ENCODE measurements around the gene ADAMTS3.
"Not testable (repeated sequence)": the region's sequence is repeated elsewhere in the genome, so short reads cannot be mapped to it uniquely, and the experiment has no call there.

The ADAMTS3 gene

DNA sequence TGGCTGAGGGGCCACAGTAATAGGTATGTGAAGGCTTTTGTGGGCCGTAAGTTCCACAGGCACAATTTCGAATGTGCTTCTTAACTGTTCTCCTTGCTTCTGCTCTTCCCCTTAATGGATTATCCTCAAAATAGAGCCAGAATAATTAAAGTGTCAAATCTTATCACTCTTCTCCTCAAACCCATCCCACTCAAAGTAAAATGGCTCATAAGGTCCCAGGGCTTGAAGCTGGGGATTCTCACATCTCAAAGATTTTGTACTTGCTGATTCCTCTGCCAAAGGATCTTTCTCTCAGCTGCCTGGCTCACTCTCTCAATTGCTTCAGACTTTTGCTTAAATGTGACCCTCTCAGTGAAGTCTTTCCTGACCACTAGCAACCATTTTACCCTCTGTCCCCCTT is 16.6 kb downstream of the ADAMTS3 start:
- H3K79me2 ChIP-seq (ENCODE audit: insufficient read depth, low read depth): no peaks in the 10 kb centered on the region
- H3K36me3 ChIP-seq (ENCODE audit: insufficient read depth): no peaks in the 10 kb centered on the region
- H3K9ac ChIP-seq: no peak overlapping the region
- H4K20me1 ChIP-seq (ENCODE audit: insufficient read depth): no peaks in the 10 kb centered on the region
- H2AFZ ChIP-seq (ENCODE audit: low read depth): no peak overlapping the region
- H3K27me3 ChIP-seq (ENCODE audit: insufficient read depth, low read depth): no peaks in the 10 kb centered on the region
- no peak overlapping the region for H3K4me3 ChIP-seq (IDR thresholded peaks at IDR 0.05; ENCODE audit: insufficient read depth, low read depth, low read length)
- TF ChIP-seq, protein P1, sequence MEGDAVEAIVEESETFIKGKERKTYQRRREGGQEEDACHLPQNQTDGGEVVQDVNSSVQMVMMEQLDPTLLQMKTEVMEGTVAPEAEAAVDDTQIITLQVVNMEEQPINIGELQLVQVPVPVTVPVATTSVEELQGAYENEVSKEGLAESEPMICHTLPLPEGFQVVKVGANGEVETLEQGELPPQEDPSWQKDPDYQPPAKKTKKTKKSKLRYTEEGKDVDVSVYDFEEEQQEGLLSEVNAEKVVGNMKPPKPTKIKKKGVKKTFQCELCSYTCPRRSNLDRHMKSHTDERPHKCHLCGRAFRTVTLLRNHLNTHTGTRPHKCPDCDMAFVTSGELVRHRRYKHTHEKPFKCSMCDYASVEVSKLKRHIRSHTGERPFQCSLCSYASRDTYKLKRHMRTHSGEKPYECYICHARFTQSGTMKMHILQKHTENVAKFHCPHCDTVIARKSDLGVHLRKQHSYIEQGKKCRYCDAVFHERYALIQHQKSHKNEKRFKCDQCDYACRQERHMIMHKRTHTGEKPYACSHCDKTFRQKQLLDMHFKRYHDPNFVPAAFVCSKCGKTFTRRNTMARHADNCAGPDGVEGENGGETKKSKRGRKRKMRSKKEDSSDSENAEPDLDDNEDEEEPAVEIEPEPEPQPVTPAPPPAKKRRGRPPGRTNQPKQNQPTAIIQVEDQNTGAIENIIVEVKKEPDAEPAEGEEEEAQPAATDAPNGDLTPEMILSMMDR (conservative IDR thresholded peaks at IDR 0.05; ENCODE audit: low read depth, low read length): no peak
- no peaks in the 10 kb centered on the region for H3K4me1 ChIP-seq (ENCODE audit: low read depth, poor library complexity, severe bottlenecking)
- no peak overlapping the region for H3K4me2 ChIP-seq
- H3K27ac ChIP-seq: no peak overlapping the region

DNA sequence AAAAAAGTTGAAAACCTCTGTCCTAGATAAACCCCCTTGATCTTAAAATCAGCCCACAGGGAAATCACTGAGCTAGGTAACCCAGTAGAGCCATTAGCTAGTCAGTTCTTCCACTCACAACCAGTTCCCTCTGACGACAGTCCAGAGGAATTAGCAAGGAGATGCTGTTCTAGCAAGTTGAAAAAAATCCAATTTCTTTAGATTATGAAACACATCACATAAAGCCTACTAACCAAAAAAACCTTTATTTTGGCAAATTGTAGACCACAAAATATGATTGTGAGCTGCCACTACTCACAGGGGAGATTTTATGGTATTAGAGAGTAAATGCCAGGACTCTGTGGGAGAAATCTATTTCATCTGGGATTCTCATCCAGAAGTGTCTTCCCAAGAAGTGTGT is 22.6 kb downstream of the ADAMTS3 start:
- H3K4me1 ChIP-seq (ENCODE audit: low read depth, poor library complexity, severe bottlenecking): no peaks in the 10 kb centered on the region
- no peak overlapping the region for H3K9ac ChIP-seq
- H3K27me3 ChIP-seq (ENCODE audit: insufficient read depth, low read depth): no peaks in the 10 kb centered on the region
- H2AFZ ChIP-seq (ENCODE audit: low read depth): no peak overlapping the region
- H3K36me3 ChIP-seq (ENCODE audit: insufficient read depth): no peaks in the 10 kb centered on the region
- TF ChIP-seq, protein P1 (conservative IDR thresholded peaks at IDR 0.05; ENCODE audit: low read depth, low read length): no peak
- no peaks in the 10 kb centered on the region for H3K79me2 ChIP-seq (ENCODE audit: insufficient read depth, low read depth)
- no peak overlapping the region for H3K4me2 ChIP-seq
- no peak overlapping the region for H3K4me3 ChIP-seq (IDR thresholded peaks at IDR 0.05; ENCODE audit: insufficient read depth, low read depth, low read length)
- no peak overlapping the region for H3K27ac ChIP-seq
- H4K20me1 ChIP-seq (ENCODE audit: insufficient read depth): no peaks in the 10 kb centered on the region

DNA sequence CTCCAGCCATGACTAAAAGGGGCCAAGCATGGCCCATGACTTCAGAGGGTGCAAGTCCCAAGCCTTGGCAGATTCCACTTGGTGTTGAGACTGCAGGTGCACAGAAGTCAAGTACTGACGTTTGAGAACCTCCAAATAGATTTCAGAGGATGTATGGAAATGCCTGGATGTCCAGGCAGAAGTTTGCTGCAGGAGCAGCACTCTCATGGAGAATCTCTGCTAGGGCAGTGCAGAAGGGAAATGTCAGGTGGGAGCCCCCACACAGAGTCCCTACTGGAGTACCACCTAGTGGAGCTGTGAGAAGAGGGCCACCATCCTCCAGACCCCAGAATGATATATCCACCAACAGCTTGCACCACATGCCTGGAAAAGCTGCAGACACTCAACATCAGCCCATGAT is 28.3 kb downstream of the ADAMTS3 start:
- H3K36me3 ChIP-seq (ENCODE audit: insufficient read depth); H3K27me3 ChIP-seq (ENCODE audit: insufficient read depth, low read depth); H3K4me1 ChIP-seq (ENCODE audit: low read depth, poor library complexity, severe bottlenecking); H4K20me1 ChIP-seq (ENCODE audit: insufficient read depth); H3K79me2 ChIP-seq (ENCODE audit: insufficient read depth, low read depth); H2AFZ ChIP-seq (ENCODE audit: low read depth); H3K4me2 ChIP-seq; H3K9ac ChIP-seq; H3K4me3 ChIP-seq (IDR thresholded peaks at IDR 0.05; ENCODE audit: insufficient read depth, low read depth, low read length); H3K27ac ChIP-seq: not testable (repeated sequence)

DNA sequence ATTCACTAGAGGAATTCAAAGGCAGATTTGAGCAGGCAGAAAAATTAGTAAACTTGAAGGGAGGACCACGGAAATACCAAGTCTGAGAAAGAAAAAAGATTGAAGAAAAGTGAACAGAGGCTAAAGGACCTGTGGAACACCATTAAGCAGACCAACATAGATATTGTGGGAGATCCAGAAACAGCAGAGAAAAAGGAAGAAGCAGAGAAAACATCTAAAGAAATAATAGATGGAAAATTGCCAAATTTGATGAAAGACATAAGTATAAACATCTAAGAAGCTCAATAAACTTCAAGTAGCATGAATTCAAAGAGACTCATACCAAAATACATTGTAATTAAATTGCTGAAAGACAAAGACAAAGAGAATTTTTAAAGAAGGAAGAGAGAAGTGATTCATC is 31.0 kb downstream of the ADAMTS3 start:
- Histone ChIP-seq H2AFZ (ENCODE audit: low read depth) (no peak overlapping the region), H3K79me2 (ENCODE audit: insufficient read depth, low read depth) (no peaks in the 10 kb centered on the region), H4K20me1 (ENCODE audit: insufficient read depth) (no peaks in the 10 kb centered on the region), H3K36me3 (ENCODE audit: insufficient read depth) (no peaks in the 10 kb centered on the region), H3K27ac (no peak overlapping the region), H3K4me3 (IDR thresholded peaks at IDR 0.05; ENCODE audit: insufficient read depth, low read depth, low read length) (no peak overlapping the region), H3K9ac (no peak overlapping the region), H3K4me1 (ENCODE audit: low read depth, poor library complexity, severe bottlenecking) (no peaks in the 10 kb centered on the region), H3K27me3 (ENCODE audit: insufficient read depth, low read depth) (no peaks in the 10 kb centered on the region), H3K4me2 (no peak overlapping the region)
- TF ChIP-seq, protein P1 (conservative IDR thresholded peaks at IDR 0.05; ENCODE audit: low read depth, low read length): no peak

DNA sequence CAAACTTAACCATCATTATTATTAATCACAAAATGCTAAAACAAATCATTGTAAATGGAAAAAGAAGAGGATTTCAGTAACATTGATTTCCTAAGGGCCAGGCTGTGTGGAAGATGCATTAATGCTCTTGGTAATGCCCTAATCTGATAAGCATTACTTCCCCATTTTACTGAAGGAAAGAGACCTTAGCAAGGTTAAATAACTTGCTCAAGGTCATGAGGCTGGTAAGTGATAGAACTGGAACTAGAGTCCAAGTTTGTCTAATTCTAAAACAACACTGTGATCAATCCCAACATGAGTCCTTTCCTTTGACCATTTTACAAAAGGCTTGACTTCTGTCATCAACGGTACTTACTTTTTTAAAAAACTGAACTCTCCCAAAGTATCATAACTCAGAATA is 32.6 kb downstream of the ADAMTS3 start:
- no peak overlapping the region for H3K9ac ChIP-seq
- no peaks in the 10 kb centered on the region for H3K27me3 ChIP-seq (ENCODE audit: insufficient read depth, low read depth)
- TF ChIP-seq, protein P1 (conservative IDR thresholded peaks at IDR 0.05; ENCODE audit: low read depth, low read length): no peak
- H2AFZ ChIP-seq (ENCODE audit: low read depth): no peak overlapping the region
- H3K4me2 ChIP-seq: no peak overlapping the region
- no peaks in the 10 kb centered on the region for H3K4me1 ChIP-seq (ENCODE audit: low read depth, poor library complexity, severe bottlenecking)
- no peaks in the 10 kb centered on the region for H3K36me3 ChIP-seq (ENCODE audit: insufficient read depth)
- no peaks in the 10 kb centered on the region for H4K20me1 ChIP-seq (ENCODE audit: insufficient read depth)
- no peak overlapping the region for H3K4me3 ChIP-seq (IDR thresholded peaks at IDR 0.05; ENCODE audit: insufficient read depth, low read depth, low read length)
- no peak overlapping the region for H3K27ac ChIP-seq
- no peaks in the 10 kb centered on the region for H3K79me2 ChIP-seq (ENCODE audit: insufficient read depth, low read depth)
